Activated CD8-positive, alpha-beta T cell treated with anti-CD3 and anti-CD28 coated beads for 36 hours (primary cell): ENCODE measurements around the gene GRID1. TPM values are rescaled to one million over a fixed set of nuclear protein-coding genes. Genes with fewer than 3 reads are reported as not detected.

Experiments
- ATAC-seq: fragments of 200-7000 bp; cut with Tn5 transposase; one replicate; pipeline ENCODE4 v1.10.0; 2021; ENCODE audit warnings: mild to moderate bottlenecking, moderate library complexity
- CTCF ChIA-PET: fragments of 350-600 bp; sonication (Branson Sonifier 250); formaldehyde crosslinking; loops from one replicate; lab custom pipeline; 2021; ENCODE audit warnings: antibody characterized with exemption; lab: Charles Lee
- POLR2A ChIA-PET: fragments of 350-600 bp; sonication (Branson Sonifier 250); formaldehyde crosslinking; loops from one replicate; lab custom pipeline; 2021; ENCODE audit warnings: antibody characterized with exemption; lab: Charles Lee
- DNase-seq: peaks from one replicate; pipeline ENCODE4 v3.0.0-alpha.2; 2020
- H3K27ac Mint-ChIP-seq: one replicate; pipeline ENCODE4 v1.8.0; 2021; ENCODE audit warnings: mild to moderate bottlenecking, mixed read lengths
- H3K27me3 Mint-ChIP-seq: one replicate; pipeline ENCODE4 v1.8.0; 2021; ENCODE audit warnings: mixed read lengths
- H3K36me3 Mint-ChIP-seq: one replicate; pipeline ENCODE4 v1.8.0; 2021; ENCODE audit warnings: low read depth, mixed read lengths
- H3K4me1 Mint-ChIP-seq: one replicate; pipeline ENCODE4 v1.8.0; 2021; ENCODE audit warnings: low read depth, mixed read lengths
- H3K4me3 Mint-ChIP-seq: one replicate; pipeline ENCODE4 v1.8.0; 2021; ENCODE audit warnings: mild to moderate bottlenecking, moderate library complexity, mixed read lengths
- H3K9me3 Mint-ChIP-seq: one replicate; pipeline ENCODE4 v1.8.0; 2021; ENCODE audit warnings: mixed read lengths
- intact Hi-C: fragments of 100-400 bp; cut with micrococcal nuclease; formaldehyde crosslinking; loops from one replicate; pipeline ENCODE4 v1.10.0; 2022
- total RNA-seq, 2 experiments: library from RNA; stranded (reverse); gene quantifications; one replicate each; pipeline ENCODE4 v1.2.3, GENCODE V29; 2021
- TF ChIP-seq, protein P1 (sequence below): fragments of 200-600 bp; IDR thresholded peaks from one replicate; pipeline ENCODE4 v1.8.0; 2022; ENCODE audit warnings: antibody characterized with exemption, mild to moderate bottlenecking

The GRID1 gene
- total RNA-seq, 2 experiments from 2014 or later: not detected

GRCh38 chr10:85900487-85900886 is 466.1 kb downstream of the GRID1 start:
- Mint-ChIP-seq H3K4me3 (no peak overlapping the region), H3K27ac (no peak overlapping the region), H3K36me3 (no peaks in the 10 kb centered on the region), H3K4me1 (no peaks in the 10 kb centered on the region), H3K27me3 (peaks cover 2% of the 10 kb centered on the region), H3K9me3 (no peaks in the 10 kb centered on the region)
- ChIA-PET POLR2A (no interaction called here), CTCF (no interaction called here)
- DNase-seq: no peak
- TF ChIP-seq, protein P1, sequence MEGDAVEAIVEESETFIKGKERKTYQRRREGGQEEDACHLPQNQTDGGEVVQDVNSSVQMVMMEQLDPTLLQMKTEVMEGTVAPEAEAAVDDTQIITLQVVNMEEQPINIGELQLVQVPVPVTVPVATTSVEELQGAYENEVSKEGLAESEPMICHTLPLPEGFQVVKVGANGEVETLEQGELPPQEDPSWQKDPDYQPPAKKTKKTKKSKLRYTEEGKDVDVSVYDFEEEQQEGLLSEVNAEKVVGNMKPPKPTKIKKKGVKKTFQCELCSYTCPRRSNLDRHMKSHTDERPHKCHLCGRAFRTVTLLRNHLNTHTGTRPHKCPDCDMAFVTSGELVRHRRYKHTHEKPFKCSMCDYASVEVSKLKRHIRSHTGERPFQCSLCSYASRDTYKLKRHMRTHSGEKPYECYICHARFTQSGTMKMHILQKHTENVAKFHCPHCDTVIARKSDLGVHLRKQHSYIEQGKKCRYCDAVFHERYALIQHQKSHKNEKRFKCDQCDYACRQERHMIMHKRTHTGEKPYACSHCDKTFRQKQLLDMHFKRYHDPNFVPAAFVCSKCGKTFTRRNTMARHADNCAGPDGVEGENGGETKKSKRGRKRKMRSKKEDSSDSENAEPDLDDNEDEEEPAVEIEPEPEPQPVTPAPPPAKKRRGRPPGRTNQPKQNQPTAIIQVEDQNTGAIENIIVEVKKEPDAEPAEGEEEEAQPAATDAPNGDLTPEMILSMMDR: no peak
- intact Hi-C loops: no loop called here
- no peak for ATAC-seq

DNA sequence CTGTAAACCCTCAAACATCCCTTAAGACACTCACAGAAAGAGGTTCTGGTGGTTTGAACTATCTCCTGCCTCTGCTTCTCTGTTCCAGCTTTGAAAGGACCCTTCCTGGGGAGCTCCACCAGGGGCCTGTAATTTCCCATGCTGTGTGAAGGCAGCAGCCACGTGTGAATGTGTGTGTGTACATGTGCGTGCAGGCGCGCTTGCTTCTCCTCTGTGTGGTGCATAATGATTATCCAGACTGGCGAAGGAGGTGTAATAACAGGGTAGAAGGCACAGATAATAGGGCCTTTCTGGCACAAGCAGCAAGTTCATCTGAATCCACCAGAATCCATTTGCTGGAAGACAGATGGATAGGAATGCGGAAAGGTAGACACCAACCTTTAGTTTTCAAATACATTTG is 466.5 kb downstream of the GRID1 start:
- Mint-ChIP-seq H3K27me3 (peaks cover 2% of the 10 kb centered on the region), H3K36me3 (no peaks in the 10 kb centered on the region), H3K4me3 (no peak overlapping the region), H3K4me1 (no peaks in the 10 kb centered on the region), H3K27ac (no peak overlapping the region), H3K9me3 (no peaks in the 10 kb centered on the region)
- no peak for DNase-seq
- ChIA-PET POLR2A (no interaction called here), CTCF (no interaction called here)
- intact Hi-C loops: no loop called here
- ATAC-seq: no peak
- TF ChIP-seq, protein P1: no peak

GRCh38 chr10:85891472-85891871 is 475.1 kb downstream of the GRID1 start:
- no peak overlapping the region for H3K27ac Mint-ChIP-seq
- DNase-seq: no peak
- no peak overlapping the region for H3K4me3 Mint-ChIP-seq
- ATAC-seq: no peak
- peaks cover 10% of the 10 kb centered on the region for H3K27me3 Mint-ChIP-seq
- H3K36me3 Mint-ChIP-seq: no peaks in the 10 kb centered on the region
- H3K4me1 Mint-ChIP-seq: no peaks in the 10 kb centered on the region
- ChIA-PET CTCF (no interaction called here), POLR2A (no interaction called here)
- H3K9me3 Mint-ChIP-seq: peaks cover 3% of the 10 kb centered on the region
- intact Hi-C loops: no loop called here
- TF ChIP-seq, protein P1: no peak

DNA sequence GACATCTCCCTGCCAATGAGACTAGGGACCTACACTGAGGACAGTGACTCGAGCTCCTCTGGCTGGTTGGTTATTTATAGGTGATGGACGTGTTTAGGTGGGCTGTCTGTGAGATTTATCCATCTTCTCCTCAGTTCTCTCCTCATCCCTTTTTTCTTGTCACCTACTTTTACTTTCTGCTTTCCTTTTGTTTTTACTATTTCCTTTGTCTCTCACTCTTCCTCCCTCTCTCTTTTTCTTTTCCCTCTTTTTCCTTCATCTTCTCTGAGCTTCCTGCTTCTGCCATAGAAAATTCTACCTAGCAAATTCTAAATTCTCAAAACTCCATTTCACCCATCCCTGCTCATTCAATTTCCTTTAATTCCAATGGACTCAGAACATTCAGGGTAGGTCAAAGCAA is 478.0 kb downstream of the GRID1 start:
- POLR2A ChIA-PET: no interaction called here
- Mint-ChIP-seq H3K27ac (no peak overlapping the region), H3K9me3 (peaks cover 3% of the 10 kb centered on the region), H3K36me3 (no peaks in the 10 kb centered on the region), H3K4me1 (no peaks in the 10 kb centered on the region), H3K4me3 (no peak overlapping the region), H3K27me3 (peaks cover 10% of the 10 kb centered on the region)
- no peak for ATAC-seq
- no peak for DNase-seq
- intact Hi-C loops: no loop called here
- CTCF ChIA-PET: no interaction called here
- TF ChIP-seq, protein P1: no peak

GRCh38 chr10:85888004-85888403 is 478.6 kb downstream of the GRID1 start:
- peaks cover 10% of the 10 kb centered on the region for H3K27me3 Mint-ChIP-seq
- intact Hi-C loops: no loop called here
- ChIA-PET POLR2A (no interaction called here), CTCF (no interaction called here)
- TF ChIP-seq, protein P1: no peak
- H3K9me3 Mint-ChIP-seq: peaks cover 3% of the 10 kb centered on the region
- no peak overlapping the region for H3K27ac Mint-ChIP-seq
- DNase-seq (no peak), ATAC-seq (no peak)
- no peaks in the 10 kb centered on the region for H3K4me1 Mint-ChIP-seq
- no peaks in the 10 kb centered on the region for H3K36me3 Mint-ChIP-seq
- no peak overlapping the region for H3K4me3 Mint-ChIP-seq
